ENCODE measurements around the gene PRR35.

- TF ChIP-seq CTCF (IDR thresholded peaks at IDR 0.05) = no peak
- TF ChIP-seq POLR2A (IDR thresholded peaks at IDR 0.05) = no peak
- TF ChIP-seq POLR2AphosphoS5 (IDR thresholded peaks at IDR 0.05; ENCODE audit: insufficient read depth in 1 of 2, low read depth in 1 of 2) = no peak
These were observed 2.1 kb downstream of the PRR35 start for GRCh38 chr16:561957-562938.
